CD14-positive monocyte (primary cell): ENCODE data around the gene ULK4. TPM values are rescaled to one million over a fixed set of nuclear protein-coding genes. Genes with fewer than 3 reads are reported as not detected.
"Not testable (repeated sequence)": the region's sequence is repeated elsewhere in the genome, so short reads cannot be mapped to it uniquely, and the experiment has no call there.

Source experiments
- DNase-seq, 3 donors: peaks; one replicate each; pipeline ENCODE4 v3.0.0-alpha.2; 2011 to 2022
- H2AFZ ChIP-seq: 2 replicates; pipeline ENCODE4 v1.6.0; 2012; ENCODE audit warnings: mild to moderate bottlenecking, low read depth, low read length, inconsistent platforms; ENCODE audit not compliant: insufficient read depth, poor library complexity, severe bottlenecking
- H3K27ac ChIP-seq, 2 donors: 1 replicate in 1 of 2; 2 replicates in 1 of 2; pipeline ENCODE4 v1.5.1; 2012 to 2013; ENCODE audit warnings: low read length in 2 of 2, control low read depth in 1 of 2, inconsistent platforms in 1 of 2, low read depth in 1 of 2, mild to moderate bottlenecking in 1 of 2
- H3K27me3 ChIP-seq, 2 donors: one replicate each; pipeline versions ENCODE4 v1.6.0 to v1.6.1; 2011 to 2013; ENCODE audit warnings: low read length in 2 of 2; ENCODE audit not compliant: control insufficient read depth in 2 of 2, insufficient read depth in 2 of 2
- H3K36me3 ChIP-seq, 2 donors: replicated peaks in 1 of 2; 1 replicate in 1 of 2; 2 replicates in 1 of 2; pipeline versions ENCODE4 v1.5.1 to v1.6.1; 2012 to 2013; ENCODE audit warnings: low read length in 2 of 2, control low read depth in 1 of 2, inconsistent platforms in 1 of 2, mild to moderate bottlenecking in 1 of 2; ENCODE audit not compliant: insufficient read depth in 2 of 2, control insufficient read depth in 1 of 2
- H3K4me1 ChIP-seq, 2 donors: 1 replicate in 1 of 2; 2 replicates in 1 of 2; pipeline versions ENCODE4 v1.5.1 to v1.6.1; 2012 to 2013; ENCODE audit warnings: low read length in 2 of 2, control low read depth in 1 of 2, inconsistent platforms in 1 of 2, mild to moderate bottlenecking in 1 of 2, moderate library complexity in 1 of 2; ENCODE audit not compliant: insufficient read depth in 2 of 2, control insufficient read depth in 1 of 2
- H3K4me2 ChIP-seq: replicated peaks from 2 replicates; pipeline ENCODE3; 2012; ENCODE audit warnings: low read length, moderate library complexity, mild to moderate bottlenecking; ENCODE audit not compliant: poor library complexity, severe bottlenecking; ENCODE audit errors: extremely low read depth
- H3K4me3 ChIP-seq, 3 experiments: fragments of 200-600 bp in 1 of 3; sonication (generic) in 1 of 3; replicated peaks in 1 of 3; 1 replicate in 2 of 3; 2 replicates in 1 of 3; pipeline ENCODE4 v1.5.1; 2011 to 2013; ENCODE audit warnings: low read length in 3 of 3, mild to moderate bottlenecking in 3 of 3, control low read depth in 2 of 3, low read depth in 2 of 3, inconsistent platforms in 1 of 3, moderate library complexity in 1 of 3
- H3K79me2 ChIP-seq: 2 replicates; pipeline ENCODE4 v1.6.0; 2012; ENCODE audit warnings: mild to moderate bottlenecking, control low read depth, inconsistent platforms, low read length, moderate library complexity; ENCODE audit not compliant: insufficient read depth
- H3K9ac ChIP-seq: 2 replicates; pipeline ENCODE4 v1.6.0; 2017; ENCODE audit warnings: low read length, mild to moderate bottlenecking; ENCODE audit not compliant: insufficient read depth, poor library complexity, severe bottlenecking
- H3K9me3 ChIP-seq, 2 donors: replicated peaks in 1 of 2; 1 replicate in 1 of 2; 2 replicates in 1 of 2; pipeline versions ENCODE4 v1.5.1 to v1.6.1; 2012 to 2013; ENCODE audit warnings: low read length in 2 of 2, control low read depth in 1 of 2; ENCODE audit not compliant: control insufficient read depth in 1 of 2, insufficient read depth in 1 of 2
- H4K20me1 ChIP-seq: 2 replicates; pipeline ENCODE4 v1.6.0; 2012; ENCODE audit warnings: mild to moderate bottlenecking, low read length, control low read depth, moderate library complexity; ENCODE audit not compliant: insufficient read depth
- H3K27ac Mint-ChIP-seq, 7 donors: one replicate each; pipeline ENCODE4 v1.8.0; 2020; ENCODE audit warnings: mild to moderate bottlenecking in 7 of 7, mixed read lengths in 7 of 7, moderate library complexity in 6 of 7, inconsistent platforms in 2 of 7
- H3K27me3 Mint-ChIP-seq, 3 donors: one replicate each; pipeline ENCODE4 v1.8.0; 2021 to 2022; ENCODE audit warnings: low read depth in 3 of 3, mild to moderate bottlenecking in 3 of 3, mixed read lengths in 3 of 3, moderate library complexity in 3 of 3, inconsistent platforms in 1 of 3
- H3K36me3 Mint-ChIP-seq, 2 donors: one replicate each; pipeline ENCODE4 v1.8.0; 2020; ENCODE audit warnings: mixed read lengths in 2 of 2, inconsistent platforms in 1 of 2, mild to moderate bottlenecking in 1 of 2
- H3K4me1 Mint-ChIP-seq: one replicate; pipeline ENCODE4 v1.8.0; 2020; ENCODE audit warnings: mild to moderate bottlenecking, mixed read lengths
- H3K4me3 Mint-ChIP-seq, 2 donors: one replicate each; pipeline ENCODE4 v1.8.0; 2020; ENCODE audit warnings: mild to moderate bottlenecking in 2 of 2, mixed read lengths in 2 of 2, moderate library complexity in 1 of 2
- H3K9me3 Mint-ChIP-seq, 7 donors: one replicate each; pipeline ENCODE4 v1.8.0; 2020 to 2022; ENCODE audit warnings: mixed read lengths in 7 of 7, mild to moderate bottlenecking in 6 of 7, moderate library complexity in 6 of 7, inconsistent platforms in 2 of 7
- WGBS: methylation state at CpG from one replicate; pipeline ENCODE4 v1.1.5; 2013; ENCODE audit warnings: missing lambda C conversion rate; ENCODE audit not compliant: insufficient coverage; 5-methylcytosine and 5-hydroxymethylcytosine counted together
- intact Hi-C, 2 donors: fragments of 100-400 bp; cut with micrococcal nuclease; formaldehyde crosslinking; loops; one replicate each; pipeline versions ENCODE4 v1.15.0 to v1.15.1; 2023
- polyA plus RNA-seq, 3 donors: library from polyadenylated mRNA; depleted of rRNA in 1 of 3; unstranded in 2 of 3; stranded (reverse) in 1 of 3; fragments of 300-500 nt in 2 of 3; fragments of >200 nt in 1 of 3; fragmentation: Illumina TruSeq in 2 of 3; gene quantifications; 1 replicate in 2 of 3; 2 replicates in 1 of 3; pipeline ENCODE4 v1.2.3, GENCODE V29; 2012 to 2021
- TF ChIP-seq, protein P1 (sequence below): fragments of 200-600 bp; IDR thresholded peaks from one replicate; pipeline ENCODE4 v1.8.0; 2022; ENCODE audit warnings: antibody characterized with exemption, mild to moderate bottlenecking

Gene ULK4
- polyA plus RNA-seq, 3 donors, result 6.7 to 14.0 (median 11.8) TPM

DNA sequence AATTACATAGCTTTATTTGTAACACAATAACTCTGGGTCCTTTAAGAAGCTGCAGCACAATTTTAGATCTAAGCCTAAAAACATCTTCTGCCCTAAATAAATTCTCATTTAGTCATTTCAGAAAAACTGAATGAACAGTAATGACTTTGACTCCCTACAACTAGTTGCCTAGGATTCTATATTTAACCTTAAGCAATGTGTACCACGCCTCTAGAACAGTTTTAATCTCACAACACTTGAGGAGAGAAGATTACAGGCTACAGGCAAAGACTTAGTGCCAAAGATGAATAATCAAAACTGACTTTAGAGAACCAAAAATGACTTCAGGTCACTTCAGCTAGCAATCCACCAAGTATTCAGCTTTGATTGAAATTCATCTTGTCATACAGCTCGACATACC lies 192.8 kb downstream of the ULK4 start:
- H3K4me2 ChIP-seq, result no peak overlapping the region
- DNase-seq, result no peak
- H3K27me3 ChIP-seq, result no peaks in the 10 kb centered on the region
- no peak overlapping the region for H3K27ac ChIP-seq
- H3K4me1 ChIP-seq, result no peaks in the 10 kb centered on the region
- H3K27ac Mint-ChIP-seq, result no peak overlapping the region
- H3K9ac ChIP-seq, result no peak overlapping the region
- no peak overlapping the region for H3K4me3 ChIP-seq
- no peaks in the 10 kb centered on the region for H3K9me3 ChIP-seq
- intact Hi-C loops, result no loop called here
- 100% methylated on average over 1 of the region's 2 CpGs for WGBS
- H3K36me3 Mint-ChIP-seq, result no peaks in the 10 kb centered on the region
- no peaks in the 10 kb centered on the region for H3K4me1 Mint-ChIP-seq
- H3K4me3 Mint-ChIP-seq, result no peak overlapping the region
- no peaks in the 10 kb centered on the region for H3K36me3 ChIP-seq
- H3K9me3 Mint-ChIP-seq, result peaks cover 0 to 6% (median 3%) of the 10 kb centered on the region in 7 donors
- no peak overlapping the region for H2AFZ ChIP-seq
- H3K27me3 Mint-ChIP-seq, result no peaks in the 10 kb centered on the region
- H3K79me2 ChIP-seq, result no peaks in the 10 kb centered on the region
- TF ChIP-seq, protein P1, sequence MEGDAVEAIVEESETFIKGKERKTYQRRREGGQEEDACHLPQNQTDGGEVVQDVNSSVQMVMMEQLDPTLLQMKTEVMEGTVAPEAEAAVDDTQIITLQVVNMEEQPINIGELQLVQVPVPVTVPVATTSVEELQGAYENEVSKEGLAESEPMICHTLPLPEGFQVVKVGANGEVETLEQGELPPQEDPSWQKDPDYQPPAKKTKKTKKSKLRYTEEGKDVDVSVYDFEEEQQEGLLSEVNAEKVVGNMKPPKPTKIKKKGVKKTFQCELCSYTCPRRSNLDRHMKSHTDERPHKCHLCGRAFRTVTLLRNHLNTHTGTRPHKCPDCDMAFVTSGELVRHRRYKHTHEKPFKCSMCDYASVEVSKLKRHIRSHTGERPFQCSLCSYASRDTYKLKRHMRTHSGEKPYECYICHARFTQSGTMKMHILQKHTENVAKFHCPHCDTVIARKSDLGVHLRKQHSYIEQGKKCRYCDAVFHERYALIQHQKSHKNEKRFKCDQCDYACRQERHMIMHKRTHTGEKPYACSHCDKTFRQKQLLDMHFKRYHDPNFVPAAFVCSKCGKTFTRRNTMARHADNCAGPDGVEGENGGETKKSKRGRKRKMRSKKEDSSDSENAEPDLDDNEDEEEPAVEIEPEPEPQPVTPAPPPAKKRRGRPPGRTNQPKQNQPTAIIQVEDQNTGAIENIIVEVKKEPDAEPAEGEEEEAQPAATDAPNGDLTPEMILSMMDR, result no peak
- H4K20me1 ChIP-seq, result no peaks in the 10 kb centered on the region

GRCh38 chr3:41768363-41768762 lies 193.5 kb downstream of the ULK4 start:
- DNase-seq, result no peak
- Histone ChIP-seq H3K4me2 (no peak overlapping the region), H3K27me3 (no peaks in the 10 kb centered on the region), H3K27ac (no peak overlapping the region), H3K4me1 (no peaks in the 10 kb centered on the region), H3K9ac (no peak overlapping the region), H3K4me3 (no peak overlapping the region), H2AFZ (no peak overlapping the region), H3K79me2 (no peaks in the 10 kb centered on the region), H3K9me3 (no peaks in the 10 kb centered on the region), H4K20me1 (no peaks in the 10 kb centered on the region), H3K36me3 (no peaks in the 10 kb centered on the region)
- intact Hi-C loops, result no loop called here
- WGBS, result no CpG with 5 or more reads among the region's 1 CpG
- no peak overlapping the region for H3K4me3 Mint-ChIP-seq
- H3K9me3 Mint-ChIP-seq, result peaks cover 0 to 4% (median 2%) of the 10 kb centered on the region in 7 donors
- no peaks in the 10 kb centered on the region for H3K27me3 Mint-ChIP-seq
- TF ChIP-seq, protein P1, result no peak
- no peaks in the 10 kb centered on the region for H3K36me3 Mint-ChIP-seq
- no peaks in the 10 kb centered on the region for H3K4me1 Mint-ChIP-seq
- no peak overlapping the region for H3K27ac Mint-ChIP-seq

DNA sequence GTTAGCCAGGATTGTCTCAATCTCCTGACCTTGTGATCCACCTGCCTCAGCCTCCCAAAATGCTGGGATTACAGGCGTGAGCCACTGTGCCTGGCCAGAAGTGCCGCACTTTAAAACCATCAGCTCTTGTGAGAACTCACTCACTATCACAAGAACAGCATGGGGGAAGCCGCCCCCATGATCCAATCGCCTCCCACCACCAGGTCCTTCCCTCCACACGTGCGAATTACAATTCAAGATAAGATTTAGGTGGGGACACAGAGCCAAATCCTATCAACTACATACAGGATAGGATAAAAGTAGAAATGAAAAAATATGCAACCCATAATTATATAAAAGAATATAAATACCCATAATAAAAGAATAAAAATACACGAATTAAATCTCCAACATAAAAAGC lies 199.0 kb downstream of the ULK4 start:
- H3K79me2 ChIP-seq, H3K27ac ChIP-seq, H3K9ac ChIP-seq, H3K4me3 ChIP-seq, H3K27me3 Mint-ChIP-seq, H3K36me3 Mint-ChIP-seq, H3K9me3 ChIP-seq, H4K20me1 ChIP-seq, H3K27ac Mint-ChIP-seq, H3K4me3 Mint-ChIP-seq, DNase-seq, H3K36me3 ChIP-seq, H3K4me1 Mint-ChIP-seq, H2AFZ ChIP-seq, H3K4me1 ChIP-seq, H3K27me3 ChIP-seq, H3K4me2 ChIP-seq, intact Hi-C loops, H3K9me3 Mint-ChIP-seq: not testable (repeated sequence)
- WGBS, result 80% methylated on average over 2 of the region's 7 CpGs
